Endothelial cell of umbilical vein (primary cell): ENCODE data around the gene LDLRAD4. TPM values are rescaled to one million over a fixed set of nuclear protein-coding genes. Genes with fewer than 3 reads are reported as not detected.

ENCODE experiments used
- BruUV-seq: library from RNA; stranded (reverse); fragments of 400-500 nt; replicated peaks from 2 replicates; lab custom pipeline; 2021; lab: Mats Ljungman, UMichigan
- CTCF ChIA-PET: fragments of 300-600, 350-600 bp; sonication (Branson Sonifier 250); formaldehyde crosslinking; loops from one replicate; lab custom pipeline; 2021; ENCODE audit warnings: antibody characterized with exemption, inconsistent platforms; lab: Charles Lee
- POLR2A ChIA-PET: fragments of 300-600, 350-600 bp; sonication (Branson Sonifier 250); formaldehyde crosslinking; loops from one replicate; lab custom pipeline; 2021; ENCODE audit warnings: antibody characterized with exemption, inconsistent platforms; lab: Charles Lee
- DNase-seq: peaks from one replicate; pipeline ENCODE4 v3.0.0-alpha.2; 2011; ENCODE audit warnings: low read depth, low spot score
- FAIRE-seq: peaks from 2 replicates; lab custom pipeline; 2011; peaks lifted over from hg19 to GRCh38; lab: Jason Lieb, UNC
- H2AFZ ChIP-seq: 2 replicates; pipeline ENCODE4 v1.6.0; 2012; ENCODE audit warnings: low read depth, low read length, control low read depth, inconsistent platforms
- H3K27ac ChIP-seq: 2 replicates; pipeline ENCODE4 v1.5.1; 2011; ENCODE audit warnings: low read depth, mild to moderate bottlenecking, control low read depth, low read length, moderate library complexity; ENCODE audit not compliant: insufficient read depth
- H3K27me3 ChIP-seq, 2 experiments: 2 replicates each; pipeline versions ENCODE4 v1.6.0 to v1.6.1; 2011; ENCODE audit warnings: low read length in 2 of 2, mixed read lengths in 1 of 2; ENCODE audit not compliant: control insufficient read depth in 2 of 2, insufficient read depth in 2 of 2
- H3K36me3 ChIP-seq, 2 experiments: 2 replicates in 1 of 2; 3 replicates in 1 of 2; pipeline ENCODE4 v1.5.1; 2011; ENCODE audit warnings: low read length in 2 of 2, mild to moderate bottlenecking in 1 of 2, moderate library complexity in 1 of 2; ENCODE audit not compliant: control insufficient read depth in 2 of 2, insufficient read depth in 2 of 2; ENCODE audit errors: extremely low read depth in 1 of 2
- H3K4me1 ChIP-seq: 3 replicates; pipeline ENCODE4 v1.5.1; 2011; ENCODE audit warnings: mild to moderate bottlenecking, low read length; ENCODE audit not compliant: control insufficient read depth, insufficient read depth; ENCODE audit errors: extremely low read depth
- H3K4me2 ChIP-seq: 2 replicates; pipeline ENCODE4 v1.6.1; 2011; ENCODE audit warnings: low read length, control low read depth, mixed read lengths; ENCODE audit not compliant: insufficient read depth
- H3K4me3 ChIP-seq, 3 experiments: fragments of 200-600 bp in 1 of 3; sonication (generic), shearing (Covaris generic) in 1 of 3; replicated peaks in 1 of 3; 2 replicates each; pipeline ENCODE4 v1.5.1; 2011 to 2016; ENCODE audit warnings: control low read depth in 3 of 3, low read length in 3 of 3, mild to moderate bottlenecking in 2 of 3, inconsistent platforms in 1 of 3, low read depth in 1 of 3, moderate library complexity in 1 of 3; ENCODE audit not compliant: insufficient read depth in 1 of 3
- H3K79me2 ChIP-seq: 2 replicates; pipeline ENCODE4 v1.6.0; 2012; ENCODE audit warnings: low read length, inconsistent platforms; ENCODE audit not compliant: control insufficient read depth, insufficient read depth
- H3K9ac ChIP-seq: replicated peaks from 2 replicates; pipeline ENCODE3; 2011; ENCODE audit warnings: low read length, control low read depth; ENCODE audit not compliant: insufficient read depth; ENCODE audit errors: extremely low read depth
- H3K9me1 ChIP-seq: replicated peaks from 3 replicates; pipeline ENCODE4 v1.6.0; 2011; ENCODE audit warnings: mild to moderate bottlenecking, low read length; ENCODE audit not compliant: control insufficient read depth, insufficient read depth; ENCODE audit errors: extremely low read depth
- H3K9me3 ChIP-seq: replicated peaks from 2 replicates; pipeline ENCODE4 v1.5.1; 2012; ENCODE audit warnings: low read length, inconsistent platforms; ENCODE audit not compliant: control insufficient read depth, insufficient read depth
- H4K20me1 ChIP-seq: replicated peaks from 2 replicates; pipeline ENCODE3; 2011; ENCODE audit warnings: mild to moderate bottlenecking, low read length; ENCODE audit not compliant: control insufficient read depth, insufficient read depth; ENCODE audit errors: extremely low read depth
- CTCF ChIP-seq, 2 donors: IDR thresholded peaks; 1 replicate in 1 of 2; 2 replicates in 1 of 2; pipeline ENCODE4 v1.5.1; 2011; ENCODE audit warnings: low read length in 2 of 2, mild to moderate bottlenecking in 2 of 2, moderate library complexity in 2 of 2, control low read depth in 1 of 2, inconsistent platforms in 1 of 2, low read depth in 1 of 2; ENCODE audit not compliant: insufficient read depth in 1 of 2; ENCODE audit errors: extremely low read depth in 1 of 2
- EZH2 ChIP-seq: IDR thresholded peaks from 2 replicates; pipeline ENCODE4 v1.6.1; 2012; ENCODE audit warnings: borderline replicate concordance, low read depth, mild to moderate bottlenecking, moderate library complexity, low read length, inconsistent platforms; ENCODE audit not compliant: severe bottlenecking
- FOS ChIP-seq: IDR thresholded peaks from 2 replicates; pipeline ENCODE4 v1.6.1; 2011; ENCODE audit warnings: mild to moderate bottlenecking, low read length, moderate library complexity, borderline replicate concordance; ENCODE audit not compliant: insufficient read depth
- GATA2 ChIP-seq: IDR thresholded peaks from 2 replicates; pipeline ENCODE4 v1.7.0; 2011; ENCODE audit warnings: low read depth, mild to moderate bottlenecking, moderate library complexity, mixed read lengths, low read length; ENCODE audit not compliant: insufficient read length, insufficient read depth
- JUN ChIP-seq: IDR thresholded peaks from 2 replicates; pipeline ENCODE4 v1.6.1; 2011; ENCODE audit warnings: borderline replicate concordance, low read depth; ENCODE audit not compliant: insufficient read length, insufficient read depth
- MAX ChIP-seq: IDR thresholded peaks from 2 replicates; pipeline ENCODE4 v1.6.1; 2011; ENCODE audit not compliant: insufficient read depth, insufficient read length
- MYC ChIP-seq: IDR thresholded peaks from one replicate; pipeline ENCODE4 v1.6.1; 2011; ENCODE audit warnings: mild to moderate bottlenecking, low read depth, low read length
- POLR2A ChIP-seq: IDR thresholded peaks from 2 replicates; pipeline ENCODE4 v1.6.1; 2012; ENCODE audit warnings: low read depth, mild to moderate bottlenecking, control low read depth, low read length
- POLR2AphosphoS5 ChIP-seq: IDR thresholded peaks from 2 replicates; pipeline ENCODE4 v1.6.1; 2012; ENCODE audit warnings: low read depth, mild to moderate bottlenecking, control low read depth, low read length, moderate library complexity; ENCODE audit not compliant: insufficient read depth
- dilution Hi-C: fragments of 300-500 bp; cut with MboI; formaldehyde crosslinking; loops from one replicate; pipeline ENCODE4 v1.15.0; 2019; ENCODE audit warnings: low sequenced_read_pairs; ENCODE audit not compliant: extremely low pct_ligation_motif_present
- intact Hi-C: fragments of 100-400 bp; cut with micrococcal nuclease; formaldehyde crosslinking; loops from one replicate; pipeline ENCODE4 v1.10.0; 2022
- polyA plus RNA-seq, 4 experiments: library from polyadenylated mRNA; depleted of rRNA in 3 of 4; stranded (reverse) in 3 of 4; unstranded in 1 of 4; fragments of >200 nt; gene quantifications; 2 replicates each; pipeline versions ENCODE4 v1.2.1 to v1.2.3, GENCODE V29; 2011 to 2012; ENCODE audit warnings: missing spikeins in 1 of 4
- total RNA-seq: library from RNA; stranded (reverse); gene quantifications from 2 replicates; pipeline ENCODE4 v1.2.3, GENCODE V29; 2021

LDLRAD4 gene
- total and polyA plus RNA-seq, 2 donors (not counting 3 experiments of a cell fraction or from before 2014, with no cell fraction given) = 5.2 to 6.5 TPM

- ChIA-PET CTCF (interaction anchor here (0.7 to 1.5 kb wide), 4 partner anchors 10 to 297 kb away, joined by 3 to 5 read pairs (median 3); no protein-coding TSS in a partner anchor), POLR2A (no interaction called here)
- H3K4me3 ChIP-seq = no peak overlapping the region
- intact Hi-C loops = no loop called here
- H3K27me3 ChIP-seq = no peaks in the 10 kb centered on the region
- H4K20me1 ChIP-seq = no peaks in the 10 kb centered on the region
- H3K27ac ChIP-seq = no peak overlapping the region
- H3K36me3 ChIP-seq = no peaks in the 10 kb centered on the region
- dilution Hi-C loops = no loop called here
- no peak for FAIRE-seq
- H3K4me2 ChIP-seq = no peak overlapping the region
- BruUV-seq = no TSS peak
- DNase-seq = no peak
- no peaks in the 10 kb centered on the region for H3K79me2 ChIP-seq
- no peak overlapping the region for H2AFZ ChIP-seq
- H3K4me1 ChIP-seq = no peaks in the 10 kb centered on the region
- H3K9me1 ChIP-seq = no peaks in the 10 kb centered on the region
- H3K9ac ChIP-seq = no peak overlapping the region
- TF ChIP-seq EZH2 = no peak
- TF ChIP-seq MAX = no peak
- TF ChIP-seq GATA2 = no peak
- TF ChIP-seq JUN = no peak
- TF ChIP-seq MYC = no peak
- no peak for TF ChIP-seq CTCF (IDR thresholded peaks at IDR 0.05; ENCODE audit: extremely low read depth in 1 of 2, insufficient read depth in 1 of 2, low read depth in 1 of 2, low read length in 2 of 2)
- no peak for TF ChIP-seq FOS
- TF ChIP-seq POLR2AphosphoS5 = no peak
- TF ChIP-seq POLR2A = no peak
- H3K9me3 ChIP-seq = no peaks in the 10 kb centered on the region
Observed at GRCh38 chr18:13513481-13513880, 294.9 kb downstream of the LDLRAD4 start.
